CD14-positive monocyte (primary cell): ENCODE data around the gene TACO1. TPM values are rescaled to one million over a fixed set of nuclear protein-coding genes. Genes with fewer than 3 reads are reported as not detected.

Source experiments
- DNase-seq, 3 donors: peaks; one replicate each; pipeline ENCODE4 v3.0.0-alpha.2; 2011 to 2022
- H2AFZ ChIP-seq: 2 replicates; pipeline ENCODE4 v1.6.0; 2012; ENCODE audit warnings: mild to moderate bottlenecking, low read depth, low read length, inconsistent platforms; ENCODE audit not compliant: insufficient read depth, poor library complexity, severe bottlenecking
- H3K27ac ChIP-seq, 2 donors: 1 replicate in 1 of 2; 2 replicates in 1 of 2; pipeline ENCODE4 v1.5.1; 2012 to 2013; ENCODE audit warnings: low read length in 2 of 2, control low read depth in 1 of 2, inconsistent platforms in 1 of 2, low read depth in 1 of 2, mild to moderate bottlenecking in 1 of 2
- H3K27me3 ChIP-seq, 2 donors: one replicate each; pipeline versions ENCODE4 v1.6.0 to v1.6.1; 2011 to 2013; ENCODE audit warnings: low read length in 2 of 2; ENCODE audit not compliant: control insufficient read depth in 2 of 2, insufficient read depth in 2 of 2
- H3K36me3 ChIP-seq, 2 donors: replicated peaks in 1 of 2; 1 replicate in 1 of 2; 2 replicates in 1 of 2; pipeline versions ENCODE4 v1.5.1 to v1.6.1; 2012 to 2013; ENCODE audit warnings: low read length in 2 of 2, control low read depth in 1 of 2, inconsistent platforms in 1 of 2, mild to moderate bottlenecking in 1 of 2; ENCODE audit not compliant: insufficient read depth in 2 of 2, control insufficient read depth in 1 of 2
- H3K4me1 ChIP-seq, 2 donors: 1 replicate in 1 of 2; 2 replicates in 1 of 2; pipeline versions ENCODE4 v1.5.1 to v1.6.1; 2012 to 2013; ENCODE audit warnings: low read length in 2 of 2, control low read depth in 1 of 2, inconsistent platforms in 1 of 2, mild to moderate bottlenecking in 1 of 2, moderate library complexity in 1 of 2; ENCODE audit not compliant: insufficient read depth in 2 of 2, control insufficient read depth in 1 of 2
- H3K4me2 ChIP-seq: replicated peaks from 2 replicates; pipeline ENCODE3; 2012; ENCODE audit warnings: low read length, moderate library complexity, mild to moderate bottlenecking; ENCODE audit not compliant: poor library complexity, severe bottlenecking; ENCODE audit errors: extremely low read depth
- H3K4me3 ChIP-seq, 3 experiments: fragments of 200-600 bp in 1 of 3; sonication (generic) in 1 of 3; replicated peaks in 1 of 3; 1 replicate in 2 of 3; 2 replicates in 1 of 3; pipeline ENCODE4 v1.5.1; 2011 to 2013; ENCODE audit warnings: low read length in 3 of 3, mild to moderate bottlenecking in 3 of 3, control low read depth in 2 of 3, low read depth in 2 of 3, inconsistent platforms in 1 of 3, moderate library complexity in 1 of 3
- H3K79me2 ChIP-seq: 2 replicates; pipeline ENCODE4 v1.6.0; 2012; ENCODE audit warnings: mild to moderate bottlenecking, control low read depth, inconsistent platforms, low read length, moderate library complexity; ENCODE audit not compliant: insufficient read depth
- H3K9ac ChIP-seq: 2 replicates; pipeline ENCODE4 v1.6.0; 2017; ENCODE audit warnings: low read length, mild to moderate bottlenecking; ENCODE audit not compliant: insufficient read depth, poor library complexity, severe bottlenecking
- H3K9me3 ChIP-seq, 2 donors: replicated peaks in 1 of 2; 1 replicate in 1 of 2; 2 replicates in 1 of 2; pipeline versions ENCODE4 v1.5.1 to v1.6.1; 2012 to 2013; ENCODE audit warnings: low read length in 2 of 2, control low read depth in 1 of 2; ENCODE audit not compliant: control insufficient read depth in 1 of 2, insufficient read depth in 1 of 2
- H4K20me1 ChIP-seq: 2 replicates; pipeline ENCODE4 v1.6.0; 2012; ENCODE audit warnings: mild to moderate bottlenecking, low read length, control low read depth, moderate library complexity; ENCODE audit not compliant: insufficient read depth
- H3K27ac Mint-ChIP-seq, 7 donors: one replicate each; pipeline ENCODE4 v1.8.0; 2020; ENCODE audit warnings: mild to moderate bottlenecking in 7 of 7, mixed read lengths in 7 of 7, moderate library complexity in 6 of 7, inconsistent platforms in 2 of 7
- H3K27me3 Mint-ChIP-seq, 3 donors: one replicate each; pipeline ENCODE4 v1.8.0; 2021 to 2022; ENCODE audit warnings: low read depth in 3 of 3, mild to moderate bottlenecking in 3 of 3, mixed read lengths in 3 of 3, moderate library complexity in 3 of 3, inconsistent platforms in 1 of 3
- H3K36me3 Mint-ChIP-seq, 2 donors: one replicate each; pipeline ENCODE4 v1.8.0; 2020; ENCODE audit warnings: mixed read lengths in 2 of 2, inconsistent platforms in 1 of 2, mild to moderate bottlenecking in 1 of 2
- H3K4me1 Mint-ChIP-seq: one replicate; pipeline ENCODE4 v1.8.0; 2020; ENCODE audit warnings: mild to moderate bottlenecking, mixed read lengths
- H3K4me3 Mint-ChIP-seq, 2 donors: one replicate each; pipeline ENCODE4 v1.8.0; 2020; ENCODE audit warnings: mild to moderate bottlenecking in 2 of 2, mixed read lengths in 2 of 2, moderate library complexity in 1 of 2
- H3K9me3 Mint-ChIP-seq, 7 donors: one replicate each; pipeline ENCODE4 v1.8.0; 2020 to 2022; ENCODE audit warnings: mixed read lengths in 7 of 7, mild to moderate bottlenecking in 6 of 7, moderate library complexity in 6 of 7, inconsistent platforms in 2 of 7
- CTCF ChIP-seq: fragments of 200-600 bp; IDR thresholded peaks from one replicate; pipeline ENCODE4 v1.8.0; 2022; ENCODE audit warnings: antibody characterized with exemption, mild to moderate bottlenecking
- WGBS: methylation state at CpG from one replicate; pipeline ENCODE4 v1.1.5; 2013; ENCODE audit warnings: missing lambda C conversion rate; ENCODE audit not compliant: insufficient coverage; 5-methylcytosine and 5-hydroxymethylcytosine counted together
- intact Hi-C, 2 donors: fragments of 100-400 bp; cut with micrococcal nuclease; formaldehyde crosslinking; loops; one replicate each; pipeline versions ENCODE4 v1.15.0 to v1.15.1; 2023
- polyA plus RNA-seq, 3 donors: library from polyadenylated mRNA; depleted of rRNA in 1 of 3; unstranded in 2 of 3; stranded (reverse) in 1 of 3; fragments of 300-500 nt in 2 of 3; fragments of >200 nt in 1 of 3; fragmentation: Illumina TruSeq in 2 of 3; gene quantifications; 1 replicate in 2 of 3; 2 replicates in 1 of 3; pipeline ENCODE4 v1.2.3, GENCODE V29; 2012 to 2021
- small RNA-seq: library from RNA; depleted of rRNA; stranded (forward); fragments of <200 nt; gene quantifications from one replicate; pipeline ENCODE3, GENCODE V24; 2012; ENCODE audit warnings: low read depth; ENCODE audit not compliant: insufficient read length

The TACO1 gene
- polyA plus RNA-seq, 3 donors, result 4.1 to 12.5 (median 9.5) TPM

- Mint-ChIP-seq H3K27me3 (peaks cover 0 to 2% (median 1%) of the 10 kb centered on the region in 3 donors), H3K9me3 (no peaks in the 10 kb centered on the region), H3K27ac (peak overlapping the region in 1 of 7 donors; percentile 60), H3K36me3 (peaks cover 75 to 86% of the 10 kb centered on the region in 2 donors), H3K4me1 (peaks cover 67% of the 10 kb centered on the region), H3K4me3 (no peak overlapping the region)
- H3K4me2 ChIP-seq, result no peak overlapping the region
- H4K20me1 ChIP-seq, result peaks cover 73% of the 10 kb centered on the region
- 100% methylated on average over 1 of the region's 2 CpGs for WGBS
- no peak for TF ChIP-seq CTCF
- H3K9me3 ChIP-seq, result no peaks in the 10 kb centered on the region
- DNase-seq, result no peak
- H3K4me1 ChIP-seq, result peaks cover 59 to 71% of the 10 kb centered on the region in 2 donors
- peaks cover 49 to 80% of the 10 kb centered on the region in 2 donors for H3K36me3 ChIP-seq
- intact Hi-C loops, result loop anchor here in 1 of 2 donors (5.0 kb wide), 1 partner anchor 44 kb away; no protein-coding TSS in a partner anchor
- no peak overlapping the region for H3K27ac ChIP-seq
- H3K27me3 ChIP-seq, result no peaks in the 10 kb centered on the region
- peaks cover 65% of the 10 kb centered on the region for H3K79me2 ChIP-seq
- no peak overlapping the region for H2AFZ ChIP-seq
- H3K9ac ChIP-seq, result no peak overlapping the region
- H3K4me3 ChIP-seq, result no peak overlapping the region
Observed at GRCh38 chr17:63653050-63653449, 52.4 kb downstream of the TACO1 start.

- peaks cover 0 to 1% (median 0%) of the 10 kb centered on the region in 3 donors for H3K27me3 Mint-ChIP-seq
- Histone ChIP-seq H3K27ac (peak overlapping the region in 1 of 2 donors; percentile 2), H3K9me3 (no peaks in the 10 kb centered on the region), H3K27me3 (no peaks in the 10 kb centered on the region), H3K4me3 (no peak overlapping the region), H3K4me1 (peaks cover 18 to 24% of the 10 kb centered on the region in 2 donors), H3K79me2 (peaks cover 39% of the 10 kb centered on the region), H4K20me1 (peaks cover 70% of the 10 kb centered on the region), H3K9ac (no peak overlapping the region), H2AFZ (no peak overlapping the region), H3K4me2 (no peak overlapping the region), H3K36me3 (peaks cover 72 to 95% of the 10 kb centered on the region in 2 donors)
- H3K9me3 Mint-ChIP-seq, result no peaks in the 10 kb centered on the region
- intact Hi-C loops, result no loop called here
- peaks cover 76 to 98% of the 10 kb centered on the region in 2 donors for H3K36me3 Mint-ChIP-seq
- WGBS, result 95% methylated on average over 2 of the region's 3 CpGs
- H3K4me1 Mint-ChIP-seq, result peaks cover 28% of the 10 kb centered on the region
- no peak overlapping the region for H3K4me3 Mint-ChIP-seq
- no peak for TF ChIP-seq CTCF
- no peak for DNase-seq
- H3K27ac Mint-ChIP-seq, result peak overlapping the region in 1 of 7 donors; percentile 45
Observed at GRCh38 chr17:63657786-63658185, 57.1 kb downstream of the TACO1 start.

Small RNA genes within 50 kb of the gene (small RNA-seq; reads per million reads assigned to genes)
- gene RNU6-288P, result not detected

Other genes with a start within 250 kb of the TACO1 start
- gene CYB561, start 154.6 kb upstream of the TACO1 start, polyA plus RNA-seq, result 10 to 100 TPM in 1 of 3 donors, 1 to 10 TPM in 2; 5.2 to 11.8 (median 8.3) TPM
- under 1 TPM in 1 of 3 donors, not detected in 2; 0.55 TPM for gene ACE, start 123.8 kb upstream of the TACO1 start, polyA plus RNA-seq
- gene KCNH6, start 77.5 kb upstream of the TACO1 start, polyA plus RNA-seq, result not detected
- gene DCAF7, start 50.4 kb upstream of the TACO1 start, polyA plus RNA-seq, result 10 to 100 TPM; 41.9 to 89.4 (median 58.1) TPM
- 100 to 1,000 TPM in 1 of 3 donors, 10 to 100 TPM in 2; 52.2 to 219 (median 63.6) TPM for gene MAP3K3, start 21.5 kb downstream of the TACO1 start, polyA plus RNA-seq
- 100 to 1,000 TPM; 315 to 631 (median 334) TPM for gene LIMD2, start 99.2 kb downstream of the TACO1 start, polyA plus RNA-seq
- gene STRADA, start 140.9 kb downstream of the TACO1 start, polyA plus RNA-seq, result 10 to 100 TPM; 12.5 to 51.9 (median 19.8) TPM
- 10 to 100 TPM; 15.2 to 56.4 (median 43.0) TPM for gene CCDC47, start 172.7 kb downstream of the TACO1 start, polyA plus RNA-seq
- 10 to 100 TPM in 1 of 3 donors, 1 to 10 TPM in 2; 3.1 to 89.2 (median 5.3) TPM for gene DDX42, start 173.3 kb downstream of the TACO1 start, polyA plus RNA-seq
- 10 to 100 TPM; 82.8 to 97.2 (median 88.3) TPM for gene PSMC5, start 226.5 kb downstream of the TACO1 start, polyA plus RNA-seq
- 10 to 100 TPM in 2 of 3 donors, 1 to 10 TPM in 1; 9.2 to 23.7 (median 15.0) TPM for gene FTSJ3, start 226.8 kb downstream of the TACO1 start, polyA plus RNA-seq
- gene SMARCD2, start 241.8 kb downstream of the TACO1 start, polyA plus RNA-seq, result 10 to 100 TPM; 60.2 to 77.9 (median 64.0) TPM